ENCODE results near the gene PTGR3. TPM values are rescaled to one million over a fixed set of nuclear protein-coding genes. Genes with fewer than 3 reads are reported as not detected.
A peak's percentile ranks its signal among the peaks of the same experiment; 100 is the strongest.

Gene PTGR3
- total and polyA plus RNA-seq, 4 donors, result 14.3 to 48.2 (median 36.2) TPM

- H3K36me3 ChIP-seq (ENCODE audit: control insufficient read depth, insufficient read depth, low read length), result no peaks in the 10 kb centered on the region
- H3K4me1 ChIP-seq (ENCODE audit: control insufficient read depth, insufficient read depth, low read length), result peaks cover 19% of the 10 kb centered on the region
- no peaks in the 10 kb centered on the region for H3K27me3 ChIP-seq (ENCODE audit: control insufficient read depth, insufficient read depth, low read length)
- peak overlapping the region; percentile 15 for H3K27ac ChIP-seq (ENCODE audit: low read depth, low read length)
- DNase-seq (ENCODE audit: low read depth in 4 of 6, low spot score in 6 of 6), result peak in 2 of 6 donors; percentile 71
- 11% methylated on average over 8 of the region's 13 CpGs for WGBS (ENCODE audit: insufficient coverage)
- H3K4me3 ChIP-seq (ENCODE audit: low read depth, low read length), result peak overlapping the region; percentile 29
- no peaks in the 10 kb centered on the region for H3K9me3 ChIP-seq (ENCODE audit: control insufficient read depth, insufficient read depth, low read length)
These were observed 48.6 kb downstream of the PTGR3 start for GRCh38 chr18:75160364-75160763.

DNA sequence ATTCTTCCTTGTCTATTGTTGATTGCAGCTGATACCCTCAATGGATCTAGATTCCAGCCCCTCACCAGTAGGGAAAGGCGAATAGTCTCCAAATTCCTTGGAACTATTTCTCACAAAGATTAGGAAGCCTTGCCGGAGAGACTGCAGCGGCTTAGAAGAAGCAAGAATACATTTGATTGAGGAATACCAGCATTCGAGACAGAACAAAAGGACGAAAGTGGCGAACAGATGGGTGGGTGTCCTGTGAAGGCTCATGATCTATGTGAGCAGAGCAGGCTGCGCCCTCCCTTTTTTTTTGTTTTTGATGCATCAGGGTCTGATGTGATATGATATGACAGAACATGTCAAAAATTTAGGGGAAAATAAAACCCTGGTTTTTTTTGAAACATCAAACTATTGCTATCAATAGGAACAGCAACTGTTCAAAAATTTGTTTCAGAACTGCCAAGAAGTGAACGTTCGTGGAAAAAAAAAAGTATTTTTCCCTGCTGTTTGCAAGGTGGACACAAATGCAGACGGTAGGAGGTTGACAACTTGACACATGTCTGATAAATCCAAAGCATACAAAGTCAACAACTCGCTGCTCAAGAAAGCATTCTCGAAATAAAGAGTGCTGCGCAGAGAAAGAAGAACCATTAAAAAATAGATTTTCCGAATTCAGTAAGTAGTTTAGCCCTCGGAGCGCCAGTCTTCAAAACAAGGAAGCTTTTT, 49.1 kb downstream of the PTGR3 start:
- DNase-seq (ENCODE audit: low read depth in 4 of 6, low spot score in 6 of 6), result peak in 2 of 6 donors; percentile 34 to 67
- Histone ChIP-seq H3K4me3 (ENCODE audit: low read depth, low read length) (peak overlapping the region; percentile 29), H3K4me1 (ENCODE audit: control insufficient read depth, insufficient read depth, low read length) (peaks cover 19% of the 10 kb centered on the region), H3K36me3 (ENCODE audit: control insufficient read depth, insufficient read depth, low read length) (no peaks in the 10 kb centered on the region), H3K27ac (ENCODE audit: low read depth, low read length) (peak overlapping the region; percentile 15), H3K9me3 (ENCODE audit: control insufficient read depth, insufficient read depth, low read length) (no peaks in the 10 kb centered on the region), H3K27me3 (ENCODE audit: control insufficient read depth, insufficient read depth, low read length) (no peaks in the 10 kb centered on the region)
- WGBS (ENCODE audit: insufficient coverage), result 56% methylated on average over 5 of the region's 16 CpGs

DNA sequence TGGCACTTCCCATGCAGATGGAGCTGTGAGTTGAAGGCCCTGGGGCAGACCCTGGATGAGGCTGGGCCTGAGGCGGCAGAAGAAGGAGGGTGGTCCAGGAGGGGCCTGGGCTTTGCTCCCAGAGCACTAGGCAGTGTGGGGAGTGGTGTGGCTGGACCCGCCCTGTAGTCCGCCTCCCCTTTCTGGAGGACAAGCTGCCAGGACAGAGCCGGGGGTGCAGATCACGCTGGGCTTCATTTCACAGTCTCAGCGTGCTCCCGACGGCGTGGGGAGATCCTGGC, 49.8 kb downstream of the PTGR3 start:
- no peak overlapping the region for H3K4me3 ChIP-seq (ENCODE audit: low read depth, low read length)
- no peaks in the 10 kb centered on the region for H3K9me3 ChIP-seq (ENCODE audit: control insufficient read depth, insufficient read depth, low read length)
- H3K36me3 ChIP-seq (ENCODE audit: control insufficient read depth, insufficient read depth, low read length), result no peaks in the 10 kb centered on the region
- H3K4me1 ChIP-seq (ENCODE audit: control insufficient read depth, insufficient read depth, low read length), result peaks cover 19% of the 10 kb centered on the region
- no peaks in the 10 kb centered on the region for H3K27me3 ChIP-seq (ENCODE audit: control insufficient read depth, insufficient read depth, low read length)
- DNase-seq (ENCODE audit: low read depth in 4 of 6, low spot score in 6 of 6), result no peak
- 52% methylated on average over 9 of the region's 9 CpGs for WGBS (ENCODE audit: insufficient coverage)
- H3K27ac ChIP-seq (ENCODE audit: low read depth, low read length), result no peak overlapping the region

Other genes starting within 250 kb of the PTGR3 start
- 10 to 100 TPM; 17.1 to 23.7 TPM for gene TSHZ1, start 1.7 kb upstream of the PTGR3 start, total RNA-seq
- gene TSHZ1, start 1.7 kb upstream of the PTGR3 start, polyA plus RNA-seq (ENCODE audit: insufficient read length in 2 of 2), result 10 to 100 TPM; 68.3 to 76.0 TPM
- gene SMIM21, start 218.6 kb upstream of the PTGR3 start, total RNA-seq, result not detected
- gene SMIM21, start 218.6 kb upstream of the PTGR3 start, polyA plus RNA-seq (ENCODE audit: insufficient read length in 2 of 2), result under 1 TPM; 0.27 to 0.38 TPM

Data from spinal cord (tissue), 10 donors.